Measurements from ENCODE around the gene PDGFRA.
"Not testable (repeated sequence)": the region's sequence is repeated elsewhere in the genome, so short reads cannot be mapped to it uniquely, and the experiment has no call there.

Gene PDGFRA

DNA sequence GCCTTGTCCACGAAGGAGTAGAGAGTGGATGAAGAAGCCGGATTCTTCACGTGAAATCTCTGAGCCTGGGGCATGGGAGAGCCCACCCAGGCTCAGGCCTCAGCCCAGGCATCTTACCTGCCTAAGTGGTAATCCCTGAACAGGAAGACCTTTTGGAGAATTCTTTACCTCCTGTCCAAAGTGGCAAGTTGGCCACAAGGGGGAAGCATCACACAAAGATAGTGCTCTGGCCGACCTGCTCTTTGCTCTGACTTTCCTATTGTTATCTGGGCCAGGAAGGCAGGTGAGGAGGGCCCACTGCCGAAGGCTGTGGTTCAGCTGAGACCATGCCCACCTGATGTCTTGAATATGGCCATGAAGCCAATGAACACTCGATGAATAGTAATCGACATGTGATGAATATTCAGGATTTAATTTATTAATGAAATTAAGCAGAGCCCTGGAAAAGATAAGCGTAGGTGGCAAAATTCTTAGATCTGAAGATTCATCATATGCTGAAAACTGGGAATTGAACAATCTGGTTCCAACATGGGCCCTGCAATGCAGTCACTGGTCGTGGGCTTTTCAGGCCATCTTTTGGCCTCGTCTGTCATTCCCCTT is 93.8 kb downstream of the PDGFRA start:
- no peak for TF ChIP-seq JUND (IDR thresholded peaks at IDR 0.05; ENCODE audit: low read depth)
- peak; percentile 55 to 78 for DNase-seq (ENCODE audit: low read depth in 1 of 2, low spot score in 1 of 2)
- in situ Hi-C loops (cut with HindIII; ENCODE audit: low pct_unique_long_range_greater_than_20kb, low sequenced_read_pairs): no loop called here

DNA sequence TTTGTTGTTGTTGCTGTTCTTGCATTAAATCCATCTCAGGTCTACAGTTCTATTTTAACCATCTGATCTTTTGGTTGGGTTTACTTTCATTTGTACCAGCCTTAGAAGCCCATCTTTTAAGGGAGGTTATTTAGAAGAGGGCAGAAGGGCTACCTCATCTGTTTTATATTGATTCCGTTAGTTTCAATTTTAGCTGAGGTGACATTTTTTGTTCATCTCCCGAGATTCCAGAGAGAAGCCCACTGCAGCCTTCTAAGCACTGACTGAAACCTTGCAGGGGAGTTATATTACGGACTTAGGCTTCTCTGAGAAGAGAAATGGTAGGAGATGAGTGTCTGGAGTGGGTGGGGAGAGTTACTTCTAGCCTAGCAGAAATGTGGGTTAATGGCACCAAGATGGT is 101.8 kb downstream of the PDGFRA start:
- TF ChIP-seq JUND (IDR thresholded peaks at IDR 0.05; ENCODE audit: low read depth): no peak
- in situ Hi-C loops (cut with HindIII; ENCODE audit: low pct_unique_long_range_greater_than_20kb, low sequenced_read_pairs): no loop called here
- DNase-seq (ENCODE audit: low read depth in 1 of 2, low spot score in 1 of 2): no peak

DNA sequence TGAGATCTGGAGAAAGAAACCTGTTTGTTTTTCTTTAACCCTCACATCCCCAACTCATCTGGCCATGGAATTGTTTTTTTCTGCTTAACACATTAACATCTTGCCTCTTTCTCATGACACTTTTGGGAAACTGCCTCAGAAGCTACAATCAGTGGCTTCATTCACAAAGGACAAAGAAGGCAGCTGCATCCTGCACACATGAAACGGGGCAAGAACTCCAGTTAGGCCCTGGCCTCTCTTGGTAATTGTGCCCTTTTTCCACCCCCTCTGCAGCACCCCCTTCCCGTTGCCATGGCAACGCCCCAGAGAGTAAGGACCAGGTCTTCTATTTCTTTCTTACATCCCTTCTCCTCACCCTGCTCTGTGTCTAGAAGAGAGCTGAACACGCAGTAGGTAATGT is 103.4 kb downstream of the PDGFRA start:
- in situ Hi-C loops (cut with HindIII; ENCODE audit: low pct_unique_long_range_greater_than_20kb, low sequenced_read_pairs): no loop called here
- TF ChIP-seq JUND (IDR thresholded peaks at IDR 0.05; ENCODE audit: low read depth): no peak
- DNase-seq (ENCODE audit: low read depth in 1 of 2, low spot score in 1 of 2): no peak

DNA sequence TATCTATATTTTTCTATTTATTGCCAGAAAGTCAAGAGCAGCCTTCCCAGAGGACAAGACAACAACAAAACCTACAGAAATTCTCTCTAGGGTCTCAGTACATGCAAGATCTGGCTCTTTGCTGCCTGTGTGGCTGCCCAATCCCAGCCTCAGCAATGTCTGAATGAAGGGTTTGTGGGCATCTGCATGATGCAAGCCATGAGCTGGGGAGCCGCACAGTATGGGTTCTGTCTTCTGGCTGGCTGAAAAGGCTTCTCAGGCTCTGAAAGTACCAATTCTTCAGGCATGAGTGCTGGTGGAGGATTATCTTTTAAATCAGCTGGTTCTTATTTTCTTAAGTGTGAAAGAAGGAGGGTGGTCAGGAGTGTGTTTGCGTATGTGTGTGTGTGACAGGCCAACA is 104.6 kb downstream of the PDGFRA start:
- DNase-seq (ENCODE audit: low read depth in 1 of 2, low spot score in 1 of 2): no peak
- TF ChIP-seq JUND (IDR thresholded peaks at IDR 0.05; ENCODE audit: low read depth): no peak
- in situ Hi-C loops (cut with HindIII; ENCODE audit: low pct_unique_long_range_greater_than_20kb, low sequenced_read_pairs): no loop called here

DNA sequence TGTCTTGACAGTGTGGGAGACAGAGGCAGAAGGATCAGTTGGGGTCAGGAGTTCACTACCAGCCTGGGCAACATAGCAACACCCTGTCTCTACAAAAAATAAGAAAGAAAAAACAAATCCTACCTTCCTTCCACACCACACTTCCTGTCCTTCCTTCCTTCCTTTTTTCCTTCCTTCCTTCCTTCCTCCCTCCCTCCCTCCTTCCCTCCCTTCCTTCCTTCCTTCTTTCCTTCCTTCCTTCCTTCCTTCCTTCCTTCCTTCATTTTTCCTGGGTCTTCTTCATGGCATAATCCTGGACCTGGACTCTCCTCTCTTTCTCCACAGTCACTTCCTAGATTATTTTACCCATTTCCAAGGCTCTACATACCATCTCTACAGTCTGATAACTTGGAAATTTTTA is 105.7 kb downstream of the PDGFRA start:
- DNase-seq (ENCODE audit: low read depth in 1 of 2, low spot score in 1 of 2); in situ Hi-C loops (cut with HindIII; ENCODE audit: low pct_unique_long_range_greater_than_20kb, low sequenced_read_pairs): not testable (repeated sequence)

DNA sequence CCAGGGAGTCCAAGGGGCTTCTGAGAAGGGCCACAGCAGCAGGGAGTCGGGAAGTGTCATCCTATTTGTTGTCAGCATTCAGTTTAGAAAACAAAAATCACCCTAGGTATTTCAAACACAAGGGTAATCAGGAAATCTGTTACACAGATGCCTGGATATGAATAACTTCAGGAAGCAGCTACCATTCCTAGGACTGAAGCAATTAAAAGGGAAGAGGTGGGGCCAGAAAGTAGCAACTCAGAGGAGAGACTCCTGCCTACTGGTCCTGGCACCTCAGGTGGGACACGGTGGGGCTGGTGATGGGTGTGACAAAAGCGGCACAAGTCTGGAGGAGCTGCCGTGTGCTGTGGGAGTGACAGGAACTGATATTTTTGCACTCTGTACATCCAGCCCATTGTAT is 107.9 kb downstream of the PDGFRA start:
- in situ Hi-C loops (cut with HindIII; ENCODE audit: low pct_unique_long_range_greater_than_20kb, low sequenced_read_pairs): no loop called here
- no peak for TF ChIP-seq JUND (IDR thresholded peaks at IDR 0.05; ENCODE audit: low read depth)

DNA sequence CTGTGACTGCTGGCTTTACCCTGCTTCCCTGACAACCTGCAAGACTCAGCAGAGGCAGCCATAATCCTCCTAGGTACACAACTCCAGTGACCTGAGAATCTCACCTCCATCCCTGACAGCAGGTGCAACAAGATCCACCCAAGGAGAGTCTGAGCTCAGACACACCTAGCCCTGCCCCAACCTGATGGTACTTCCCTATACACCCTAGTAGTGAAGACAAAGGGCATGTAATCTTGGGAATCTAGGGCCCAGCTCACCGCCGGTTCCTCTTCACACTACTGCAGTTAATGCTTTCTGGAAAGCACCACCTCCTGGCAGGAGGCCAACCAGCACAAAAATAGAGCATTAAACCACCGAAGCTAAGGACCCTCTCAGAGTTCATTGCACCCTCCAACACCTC is 113.0 kb downstream of the PDGFRA start:
- in situ Hi-C loops (cut with HindIII; ENCODE audit: low pct_unique_long_range_greater_than_20kb, low sequenced_read_pairs); DNase-seq (ENCODE audit: low read depth in 1 of 2, low spot score in 1 of 2): not testable (repeated sequence)

More for the DNA sequence above, 107.9 kb downstream of the PDGFRA start:
- no peak for DNase-seq (ENCODE audit: low read depth in 1 of 2, low spot score in 1 of 2)

Data from T47D (cell line).